ENCODE measurements around the gene AP5S1. TPM values are rescaled to one million over a fixed set of nuclear protein-coding genes. Genes with fewer than 3 reads are reported as not detected.
"Not testable (repeated sequence)": the region's sequence is repeated elsewhere in the genome, so short reads cannot be mapped to it uniquely, and the experiment has no call there.

Gene AP5S1
- total RNA-seq, 1 experiment from 2014 or later, result 29.2 TPM

- in situ Hi-C loops (cut with HindIII; ENCODE audit: low pct_unique_long_range_greater_than_20kb, low sequenced_read_pairs), result no loop called here
Observed at GRCh38 chr20:3823881-3824280, 3.5 kb downstream of the AP5S1 start.

DNA sequence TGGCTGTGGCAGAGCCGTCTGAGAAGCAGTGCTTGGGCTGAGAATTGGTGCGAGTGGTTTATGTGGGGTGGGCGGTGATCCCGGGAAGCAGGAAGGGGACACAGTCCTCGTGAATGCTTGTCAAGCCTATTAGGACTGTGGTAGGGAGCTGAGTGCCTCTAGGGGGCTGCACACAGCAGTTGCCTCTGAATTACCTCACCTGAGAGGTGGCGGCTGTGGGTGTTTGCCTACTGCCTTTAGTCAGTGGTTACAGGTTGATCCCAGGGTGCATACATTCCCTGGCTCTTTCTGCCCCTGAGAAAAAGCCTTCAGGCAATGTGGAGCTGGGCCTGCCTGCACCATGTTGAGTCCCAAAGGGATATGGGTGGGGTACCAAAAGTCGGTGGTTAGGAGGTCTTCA lies 5.2 kb downstream of the AP5S1 start:
- no peak for DNase-seq (ENCODE audit: low read depth, low spot score)
- in situ Hi-C loops (cut with HindIII; ENCODE audit: low pct_unique_long_range_greater_than_20kb, low sequenced_read_pairs), result no loop called here

More at GRCh38 chr20:3823881-3824280, 3.5 kb downstream of the AP5S1 start:
- DNase-seq (ENCODE audit: low read depth, low spot score), result no peak

DNA sequence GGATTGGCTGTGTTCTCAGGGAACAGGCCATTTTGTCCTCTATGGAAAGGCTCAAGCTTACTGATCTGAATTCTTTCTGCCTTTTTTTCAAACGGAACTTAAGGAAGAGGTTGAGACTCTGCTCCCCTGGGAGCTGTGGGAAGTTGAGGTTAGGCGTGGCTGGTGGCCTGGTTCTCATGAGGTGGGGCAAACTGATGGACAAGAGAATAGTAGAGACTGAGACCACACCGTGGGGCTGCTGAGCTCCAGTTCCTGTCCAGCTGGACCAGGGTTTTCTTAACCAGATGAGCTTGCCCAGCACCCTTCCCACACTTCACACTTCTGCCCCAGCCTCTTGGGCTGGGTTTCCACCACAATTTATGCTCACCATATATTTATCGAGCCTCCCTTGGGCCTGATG lies 6.1 kb downstream of the AP5S1 start:
- in situ Hi-C loops (cut with HindIII; ENCODE audit: low pct_unique_long_range_greater_than_20kb, low sequenced_read_pairs), result no loop called here

DNA sequence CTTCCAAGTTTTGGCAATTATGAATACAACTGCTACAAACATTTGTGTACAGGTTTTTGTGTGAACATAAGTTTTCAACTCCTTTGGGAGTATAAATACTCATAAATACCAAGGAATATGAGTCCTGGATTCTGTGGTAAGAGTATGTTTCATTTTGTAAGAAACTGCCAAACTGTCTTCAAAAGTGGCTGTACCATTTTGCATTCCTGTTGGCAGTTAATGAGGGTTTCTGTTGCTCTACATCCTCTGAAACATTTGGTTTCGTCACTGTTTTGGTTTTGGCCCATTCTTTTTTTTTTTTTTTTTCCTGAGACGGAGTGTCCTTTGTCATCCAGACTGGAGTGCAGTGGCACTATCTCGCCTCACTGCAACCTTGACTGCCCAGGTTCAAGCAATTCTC lies 8.5 kb downstream of the AP5S1 start:
- no peak for DNase-seq (ENCODE audit: low read depth, low spot score)
- in situ Hi-C loops (cut with HindIII; ENCODE audit: low pct_unique_long_range_greater_than_20kb, low sequenced_read_pairs), result no loop called here

More for the DNA sequence above, 6.1 kb downstream of the AP5S1 start:
- DNase-seq (ENCODE audit: low read depth, low spot score), result no peak

DNA sequence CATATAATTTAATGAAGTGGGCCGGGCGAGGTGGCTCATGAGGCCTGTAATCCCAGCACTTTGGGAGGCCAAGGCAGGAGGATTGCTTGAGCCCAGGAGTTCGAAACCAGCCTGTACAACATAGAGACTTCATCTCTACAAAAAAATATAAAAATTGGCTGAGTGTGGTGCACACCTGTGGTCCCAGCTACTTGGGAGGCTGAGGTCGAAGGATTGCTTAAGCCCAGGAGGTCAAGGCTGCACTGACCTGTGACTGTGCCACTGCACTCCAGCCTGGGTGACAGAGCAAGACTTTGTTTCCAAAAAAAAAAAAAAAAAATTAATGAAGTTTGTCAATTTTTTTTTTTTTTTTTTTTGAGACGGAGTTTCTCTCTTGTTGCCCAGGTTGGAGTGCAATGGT lies 9.5 kb downstream of the AP5S1 start:
- in situ Hi-C loops (cut with HindIII; ENCODE audit: low pct_unique_long_range_greater_than_20kb, low sequenced_read_pairs), result not testable (repeated sequence)

DNA sequence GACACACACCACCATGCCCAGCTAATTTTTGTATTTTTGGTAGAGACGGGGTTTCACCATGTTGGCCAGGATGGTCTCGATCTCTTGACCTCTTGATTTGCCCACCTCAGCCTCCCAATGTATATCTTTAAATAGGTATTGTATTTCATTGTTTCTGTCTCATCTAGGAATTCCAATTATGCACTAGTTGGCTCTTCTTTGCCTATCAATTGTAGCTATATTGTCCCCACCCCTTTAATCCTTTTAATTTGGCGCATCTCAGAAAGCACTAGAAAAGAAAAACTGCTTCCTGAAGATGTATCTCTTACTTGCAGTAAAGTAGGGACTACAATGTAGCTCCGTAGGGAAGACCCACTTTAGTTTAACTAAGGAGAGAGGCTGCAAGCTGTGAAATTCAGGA lies 15.8 kb downstream of the AP5S1 start:
- in situ Hi-C loops (cut with HindIII; ENCODE audit: low pct_unique_long_range_greater_than_20kb, low sequenced_read_pairs), result no loop called here
- no peak for DNase-seq (ENCODE audit: low read depth, low spot score)

More for the DNA sequence above, 9.5 kb downstream of the AP5S1 start:
- DNase-seq (ENCODE audit: low read depth, low spot score), result not testable (repeated sequence)

GRCh38 chr20:3839328-3839727 lies 19.0 kb downstream of the AP5S1 start:
- in situ Hi-C loops (cut with HindIII; ENCODE audit: low pct_unique_long_range_greater_than_20kb, low sequenced_read_pairs), result no loop called here
- no peak for DNase-seq (ENCODE audit: low read depth, low spot score)

DNA sequence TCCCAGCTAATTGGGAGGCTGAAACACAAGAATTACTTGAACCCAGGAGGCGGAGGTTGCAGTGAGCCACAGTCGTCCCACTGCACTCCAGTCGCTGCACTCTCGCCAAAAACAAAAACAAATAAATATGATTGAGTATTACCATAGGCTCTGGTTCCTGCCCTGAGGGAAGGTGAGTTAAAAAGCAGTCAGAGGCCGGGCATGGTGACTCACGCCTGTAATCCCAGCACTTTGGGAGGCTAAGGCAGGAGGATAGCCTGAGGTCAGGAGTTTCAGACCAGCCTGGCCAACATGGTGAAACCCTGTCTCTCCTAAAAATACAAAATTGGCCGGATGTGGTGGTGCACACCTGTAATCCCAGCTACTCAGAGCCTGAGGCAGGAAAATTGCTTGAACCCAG lies 19.9 kb downstream of the AP5S1 start:
- not testable (repeated sequence) for DNase-seq (ENCODE audit: low read depth, low spot score)

DNA sequence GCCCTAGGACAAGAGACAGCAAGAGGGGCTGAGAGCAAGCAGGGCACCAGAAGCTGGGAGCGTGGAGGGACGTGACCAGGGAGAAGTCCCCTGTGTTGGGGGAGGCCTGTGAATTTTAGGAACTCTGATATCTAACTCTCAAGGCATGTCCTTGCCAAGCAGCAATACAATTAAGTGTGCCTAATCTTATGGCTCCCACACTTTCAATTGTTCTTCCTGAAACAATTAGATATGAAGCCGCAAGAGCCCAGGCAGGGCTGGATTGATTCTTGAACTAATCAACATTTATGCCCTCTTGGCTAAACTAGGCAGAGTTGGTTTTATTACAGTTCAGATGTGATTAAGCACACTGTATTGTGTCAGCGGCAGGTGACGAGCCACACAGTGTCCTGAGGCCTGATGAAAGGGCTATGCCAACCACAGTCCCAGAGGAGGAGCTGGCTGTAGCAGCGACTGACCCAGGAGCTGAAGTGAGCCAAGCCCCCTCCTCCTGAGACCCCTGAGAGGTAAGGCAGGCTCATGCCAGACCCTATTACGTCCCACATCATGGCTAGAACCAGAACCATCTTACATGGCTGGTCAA lies 22.1 kb downstream of the AP5S1 start:
- no peak for DNase-seq (ENCODE audit: low read depth, low spot score)
- in situ Hi-C loops (cut with HindIII; ENCODE audit: low pct_unique_long_range_greater_than_20kb, low sequenced_read_pairs), result no loop called here

More for the DNA sequence above, 19.9 kb downstream of the AP5S1 start:
- in situ Hi-C loops (cut with HindIII; ENCODE audit: low pct_unique_long_range_greater_than_20kb, low sequenced_read_pairs), result not testable (repeated sequence)

DNA sequence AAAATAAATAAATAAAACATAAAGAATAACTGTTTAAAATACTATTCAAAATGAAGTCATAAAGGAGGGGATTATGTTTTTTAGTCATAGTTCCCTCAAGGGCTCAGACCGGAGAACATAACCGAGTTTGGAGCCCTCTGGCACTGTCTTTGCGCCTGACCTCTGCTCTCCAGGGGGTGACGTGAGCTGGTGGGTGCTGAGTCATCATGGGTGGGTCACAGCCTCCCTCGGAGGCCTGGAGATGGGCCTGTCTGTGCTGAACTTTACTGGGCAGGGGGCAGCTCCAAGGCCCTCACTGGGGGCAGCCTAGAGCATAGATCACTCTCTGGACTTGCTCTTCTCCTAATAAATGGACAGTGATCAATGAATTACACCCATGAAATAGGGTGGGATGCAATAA lies 23.1 kb downstream of the AP5S1 start:
- in situ Hi-C loops (cut with HindIII; ENCODE audit: low pct_unique_long_range_greater_than_20kb, low sequenced_read_pairs), result no loop called here
- peak; percentile 61 for DNase-seq (ENCODE audit: low read depth, low spot score)

GRCh38 chr20:3843990-3844619 lies 23.8 kb downstream of the AP5S1 start:
- in situ Hi-C loops (cut with HindIII; ENCODE audit: low pct_unique_long_range_greater_than_20kb, low sequenced_read_pairs); DNase-seq (ENCODE audit: low read depth, low spot score): not testable (repeated sequence)

- DNase-seq (ENCODE audit: low read depth, low spot score), result no peak
- in situ Hi-C loops (cut with HindIII; ENCODE audit: low pct_unique_long_range_greater_than_20kb, low sequenced_read_pairs), result no loop called here
Observed at GRCh38 chr20:3846378-3846739, 26.0 kb downstream of the AP5S1 start.

- in situ Hi-C loops (cut with HindIII; ENCODE audit: low pct_unique_long_range_greater_than_20kb, low sequenced_read_pairs), result no loop called here
- DNase-seq (ENCODE audit: low read depth, low spot score), result peak; percentile 80
Observed at GRCh38 chr20:3846740-3847428, 26.5 kb downstream of the AP5S1 start, which contains the start of gene MAVS. Gene MAVS (plus strand): TSS chr20:3846834. CDS start chr20:3854625, 7,791 bp downstream.

- no peak for DNase-seq (ENCODE audit: low read depth, low spot score)
- in situ Hi-C loops (cut with HindIII; ENCODE audit: low pct_unique_long_range_greater_than_20kb, low sequenced_read_pairs), result no loop called here
Observed at GRCh38 chr20:3847429-3847940, 27.1 kb downstream of the AP5S1 start.

DNA sequence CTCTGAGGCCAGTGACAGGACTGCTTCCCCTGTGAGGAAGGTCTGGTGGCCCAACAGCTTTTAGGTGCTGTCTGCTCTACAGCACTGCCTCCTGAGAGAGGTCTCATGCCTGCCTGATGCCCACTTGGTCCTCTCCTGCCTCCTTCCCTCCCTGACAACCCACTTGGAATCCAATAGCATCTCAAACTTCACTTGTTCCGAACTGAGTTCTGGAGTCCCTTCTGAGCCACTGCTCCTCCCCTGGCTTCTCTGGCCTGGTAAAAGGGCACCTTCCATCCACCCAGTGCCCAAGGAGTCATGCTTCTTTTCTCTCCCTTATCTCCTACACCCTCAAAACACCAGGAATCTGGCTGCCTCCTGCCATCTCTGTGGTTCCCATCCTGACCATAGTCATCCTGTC lies 28.2 kb downstream of the AP5S1 start:
- in situ Hi-C loops (cut with HindIII; ENCODE audit: low pct_unique_long_range_greater_than_20kb, low sequenced_read_pairs), result no loop called here
- no peak for DNase-seq (ENCODE audit: low read depth, low spot score)

- no peak for DNase-seq (ENCODE audit: low read depth, low spot score)
- in situ Hi-C loops (cut with HindIII; ENCODE audit: low pct_unique_long_range_greater_than_20kb, low sequenced_read_pairs), result no loop called here
Observed at GRCh38 chr20:3854462-3854871, 34.1 kb downstream of the AP5S1 start.

GRCh38 chr20:3857405-3857804 lies 37.1 kb downstream of the AP5S1 start:
- in situ Hi-C loops (cut with HindIII; ENCODE audit: low pct_unique_long_range_greater_than_20kb, low sequenced_read_pairs), result no loop called here
- no peak for DNase-seq (ENCODE audit: low read depth, low spot score)

GRCh38 chr20:3858689-3859088 lies 38.3 kb downstream of the AP5S1 start:
- DNase-seq (ENCODE audit: low read depth, low spot score), result no peak
- in situ Hi-C loops (cut with HindIII; ENCODE audit: low pct_unique_long_range_greater_than_20kb, low sequenced_read_pairs), result no loop called here

DNA sequence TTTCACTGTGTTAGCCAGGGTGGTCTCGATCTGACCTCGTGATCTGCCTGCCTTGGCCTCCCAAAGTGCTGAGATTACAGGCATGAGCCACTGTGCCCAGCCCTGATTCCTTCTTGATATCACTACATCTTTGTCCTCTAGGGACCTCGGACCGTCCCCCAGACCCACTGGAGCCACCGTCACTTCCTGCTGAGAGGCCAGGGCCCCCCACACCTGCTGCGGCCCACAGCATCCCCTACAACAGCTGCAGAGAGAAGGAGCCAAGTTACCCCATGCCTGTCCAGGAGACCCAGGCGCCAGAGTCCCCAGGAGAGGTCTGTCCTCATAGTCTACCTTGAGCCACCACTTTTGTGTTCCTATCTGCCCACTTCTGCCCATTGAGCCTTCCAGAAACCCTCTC lies 40.8 kb downstream of the AP5S1 start:
- in situ Hi-C loops (cut with HindIII; ENCODE audit: low pct_unique_long_range_greater_than_20kb, low sequenced_read_pairs), result no loop called here
- no peak for DNase-seq (ENCODE audit: low read depth, low spot score)
